Glutamatergic neuron (in vitro differentiated cells): ENCODE data around the gene DHRS3. TPM values are rescaled to one million over a fixed set of nuclear protein-coding genes. Genes with fewer than 3 reads are reported as not detected.

Experiments
- DNase-seq: peaks from one replicate; pipeline ENCODE4 v3.0.0; 2022
- H3K27ac Mint-ChIP-seq: one replicate; pipeline ENCODE4 v1.8.0; 2020; ENCODE audit warnings: mild to moderate bottlenecking, mixed read lengths, inconsistent platforms; ENCODE audit not compliant: unreplicated experiment
- H3K27me3 Mint-ChIP-seq: one replicate; pipeline ENCODE4 v1.8.0; 2020; ENCODE audit warnings: mild to moderate bottlenecking, moderate library complexity, mixed read lengths, inconsistent platforms; ENCODE audit not compliant: unreplicated experiment
- H3K36me3 Mint-ChIP-seq: one replicate; pipeline ENCODE4 v1.8.0; 2020; ENCODE audit warnings: mild to moderate bottlenecking, mixed read lengths, inconsistent platforms; ENCODE audit not compliant: unreplicated experiment
- H3K4me1 Mint-ChIP-seq: one replicate; pipeline ENCODE4 v1.8.0; 2020; ENCODE audit warnings: mild to moderate bottlenecking, low read depth, mixed read lengths, inconsistent platforms; ENCODE audit not compliant: unreplicated experiment
- H3K4me3 Mint-ChIP-seq: one replicate; pipeline ENCODE4 v1.8.0; 2020; ENCODE audit warnings: mild to moderate bottlenecking, mixed read lengths, inconsistent platforms; ENCODE audit not compliant: unreplicated experiment
- H3K9me3 Mint-ChIP-seq: one replicate; pipeline ENCODE4 v1.8.0; 2020; ENCODE audit warnings: mild to moderate bottlenecking, moderate library complexity, mixed read lengths, inconsistent platforms; ENCODE audit not compliant: unreplicated experiment
- CTCF ChIP-seq: fragments of 200-600 bp; sonication (generic); IDR thresholded peaks from one replicate; pipeline ENCODE4 v1.5.0; 2021; ENCODE audit not compliant: partially characterized antibody, unreplicated experiment
- total RNA-seq: library from RNA; stranded (reverse); fragmentation: NEBNext Ultra II Directional; extraction: Animal tissue kit (Norgen Biotek cat#: 25700); gene quantifications from one replicate; pipeline ENCODE4 v1.2.1, GENCODE V29; 2021; ENCODE audit not compliant: unreplicated experiment

The DHRS3 gene
- total RNA-seq, 1 donor from 2014 or later = not detected

GRCh38 chr1:12530462-12531178 lies 87.4 kb downstream of the DHRS3 start:
- Mint-ChIP-seq H3K9me3 (no peaks in the 10 kb centered on the region), H3K27ac (no peak overlapping the region), H3K4me3 (no peak overlapping the region), H3K4me1 (no peaks in the 10 kb centered on the region), H3K27me3 (peaks cover 2% of the 10 kb centered on the region), H3K36me3 (peaks cover 4% of the 10 kb centered on the region)
- DNase-seq = no peak
- no peak for TF ChIP-seq CTCF

- H3K27me3 Mint-ChIP-seq = peaks cover 5% of the 10 kb centered on the region
- no peak for TF ChIP-seq CTCF
- H3K4me3 Mint-ChIP-seq = no peak overlapping the region
- H3K36me3 Mint-ChIP-seq = no peaks in the 10 kb centered on the region
- no peak for DNase-seq
- no peak overlapping the region for H3K27ac Mint-ChIP-seq
- no peaks in the 10 kb centered on the region for H3K4me1 Mint-ChIP-seq
- no peaks in the 10 kb centered on the region for H3K9me3 Mint-ChIP-seq
These were observed 88.3 kb downstream of the DHRS3 start for GRCh38 chr1:12529640-12530174.

- Mint-ChIP-seq H3K36me3 (no peaks in the 10 kb centered on the region), H3K9me3 (no peaks in the 10 kb centered on the region), H3K4me3 (no peak overlapping the region), H3K27ac (no peak overlapping the region), H3K4me1 (no peaks in the 10 kb centered on the region), H3K27me3 (peaks cover 5% of the 10 kb centered on the region)
- TF ChIP-seq CTCF = no peak
- no peak for DNase-seq
These were observed 89.8 kb downstream of the DHRS3 start for GRCh38 chr1:12528021-12528852.

- H3K36me3 Mint-ChIP-seq = no peaks in the 10 kb centered on the region
- no peak for TF ChIP-seq CTCF
- H3K4me1 Mint-ChIP-seq = no peaks in the 10 kb centered on the region
- H3K27ac Mint-ChIP-seq = no peak overlapping the region
- H3K4me3 Mint-ChIP-seq = no peak overlapping the region
- peaks cover 5% of the 10 kb centered on the region for H3K27me3 Mint-ChIP-seq
- DNase-seq = no peak
- no peaks in the 10 kb centered on the region for H3K9me3 Mint-ChIP-seq
These were observed 90.4 kb downstream of the DHRS3 start for GRCh38 chr1:12527564-12527963.
